GM21619 (cell line): ENCODE measurements around the gene TAF11L14.
"Not testable (repeated sequence)": the region's sequence is repeated elsewhere in the genome, so short reads cannot be mapped to it uniquely, and the experiment has no call there.

Experiments used
- ATAC-seq: cut with Tn5 transposase; IDR thresholded peaks from one replicate; pipeline ENCODE4 v1.9.1; 2021; ENCODE audit not compliant: unreplicated experiment

Gene TAF11L14

DNA sequence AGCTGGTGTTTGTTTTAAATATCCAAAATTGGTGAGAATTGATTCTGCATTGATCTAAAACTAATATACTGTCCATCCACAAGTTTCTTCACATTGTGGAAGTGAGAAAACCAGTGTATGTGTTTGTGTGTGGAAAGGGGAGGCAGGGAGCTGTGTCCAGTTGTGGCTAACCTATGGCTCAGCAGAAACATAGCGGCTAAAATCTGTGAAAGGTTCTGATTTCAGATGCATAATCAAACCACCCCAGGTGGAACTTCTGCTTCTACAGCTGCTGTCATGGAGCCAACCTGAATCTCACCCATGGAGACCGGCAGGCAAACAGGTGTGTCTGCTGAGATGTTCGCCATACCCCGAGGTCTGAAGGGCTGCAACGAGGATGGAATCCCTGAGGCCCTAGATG, at the start of gene TAF11L14:
Gene TAF11L14, plus strand, starts transcription at position 301 of the 400 bp plus-strand sequence.
- ATAC-seq: no peak

DNA sequence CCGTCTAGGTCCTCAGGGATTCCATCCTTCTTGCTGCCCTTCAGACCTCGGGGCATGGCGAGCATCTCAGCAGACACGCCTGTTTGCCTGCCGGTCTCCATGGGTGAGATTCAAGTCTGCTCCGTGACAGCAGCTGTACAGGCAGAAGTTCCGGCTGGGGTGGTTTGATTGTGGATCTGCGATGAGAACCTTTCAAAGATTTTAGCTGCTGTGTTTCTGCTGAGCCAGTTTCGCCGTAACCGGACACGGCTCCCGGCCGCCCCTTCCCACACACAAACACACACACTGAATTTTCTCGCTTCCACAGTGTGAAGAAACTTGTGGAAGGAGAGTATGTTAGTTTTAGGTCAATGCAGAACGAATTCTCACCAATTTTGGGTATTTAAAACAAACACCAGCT, 48.6 kb upstream of the TAF11L14 start, which contains the start of gene TAF11L7:
Gene TAF11L7, minus strand, starts transcription at position 101 of the 400 bp plus-strand sequence.
- not testable (repeated sequence) for ATAC-seq

GRCh38 chr5:17590860-17591259, 43.4 kb upstream of the TAF11L14 start, which contains the start of gene TAF11L8:
Gene TAF11L8 (minus strand): TSS chr5:17590960.
- not testable (repeated sequence) for ATAC-seq

- ATAC-seq: not testable (repeated sequence)
These were observed 40.0 kb upstream of the TAF11L14 start, which contains the start of gene TAF11L9 for GRCh38 chr5:17594255-17594654. Gene TAF11L9 (minus strand): TSS chr5:17594394.

DNA sequence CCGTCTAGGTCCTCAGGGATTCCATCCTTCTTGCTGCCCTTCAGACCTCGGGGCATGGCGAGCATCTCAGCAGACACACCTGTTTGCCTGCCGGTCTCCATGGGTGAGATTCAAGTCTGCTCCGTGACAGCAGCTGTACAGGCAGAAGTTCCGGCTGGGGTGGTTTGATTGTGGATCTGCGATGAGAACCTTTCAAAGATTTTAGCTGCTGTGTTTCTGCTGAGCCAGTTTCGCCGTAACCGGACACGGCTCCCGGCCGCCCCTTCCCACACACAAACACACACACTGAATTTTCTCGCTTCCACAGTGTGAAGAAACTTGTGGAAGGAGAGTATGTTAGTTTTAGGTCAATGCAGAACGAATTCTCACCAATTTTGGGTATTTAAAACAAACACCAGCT, 36.5 kb upstream of the TAF11L14 start, which contains the start of gene TAF11L10:
Gene TAF11L10, minus strand, starts transcription at position 101 of the 400 bp plus-strand sequence.
- not testable (repeated sequence) for ATAC-seq

DNA sequence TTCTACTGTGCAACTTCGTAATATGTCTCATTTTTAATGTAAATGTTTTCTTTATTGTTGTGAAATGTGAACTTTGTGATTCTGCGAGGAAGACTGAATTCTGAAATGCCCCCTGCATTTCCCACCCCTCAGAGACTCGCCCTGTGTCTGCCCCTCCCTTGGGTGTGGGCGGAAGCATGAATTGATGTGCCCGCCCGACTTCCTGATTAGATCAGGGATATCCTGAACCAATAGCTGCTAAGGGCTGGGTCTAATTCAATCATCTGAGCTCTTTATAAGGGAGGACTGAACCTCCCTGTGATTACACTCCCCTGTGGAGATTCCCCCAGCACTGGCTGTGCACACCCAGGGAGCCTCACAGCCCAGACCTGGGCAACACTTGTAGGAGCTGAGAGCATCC, 30.4 kb upstream of the TAF11L14 start, which contains the start of gene TAF11L11:
Gene TAF11L11, plus strand, starts transcription at position 304 of the 400 bp plus-strand sequence.
- not testable (repeated sequence) for ATAC-seq

- no peak for ATAC-seq
These were observed 29.3 kb upstream of the TAF11L14 start for GRCh38 chr5:17604951-17605350.

DNA sequence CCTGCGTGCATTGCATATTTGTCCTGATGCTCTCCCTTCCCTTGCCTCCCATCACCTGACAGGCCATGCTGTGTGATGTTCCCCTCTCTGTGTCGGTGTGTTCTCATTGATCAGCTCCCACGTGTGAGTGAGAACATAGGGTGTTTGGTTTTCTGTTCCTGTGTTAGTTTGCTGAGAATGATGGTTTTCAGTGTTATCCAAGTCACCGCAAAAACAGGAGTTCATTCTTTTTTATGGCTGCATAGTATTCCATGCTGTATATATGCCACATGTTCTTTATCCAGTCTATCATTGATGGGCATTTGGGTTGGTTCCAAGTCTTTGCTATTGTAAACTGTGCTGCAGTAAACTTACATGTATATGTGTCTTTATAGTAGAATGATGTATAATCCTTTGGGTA, 26.8 kb upstream of the TAF11L14 start:
- not testable (repeated sequence) for ATAC-seq

GRCh38 chr5:17610092-17610491, 24.2 kb upstream of the TAF11L14 start, which contains the start of gene TAF11L12:
Gene TAF11L12 (plus strand): TSS chr5:17610392.
- ATAC-seq: not testable (repeated sequence)

GRCh38 chr5:17614872-17615605, 19.2 kb upstream of the TAF11L14 start:
- no peak for ATAC-seq

- ATAC-seq: no peak
These were observed 14.9 kb upstream of the TAF11L14 start for GRCh38 chr5:17619354-17619753.

- no peak for ATAC-seq
These were observed 13.6 kb upstream of the TAF11L14 start for GRCh38 chr5:17620627-17621026.

DNA sequence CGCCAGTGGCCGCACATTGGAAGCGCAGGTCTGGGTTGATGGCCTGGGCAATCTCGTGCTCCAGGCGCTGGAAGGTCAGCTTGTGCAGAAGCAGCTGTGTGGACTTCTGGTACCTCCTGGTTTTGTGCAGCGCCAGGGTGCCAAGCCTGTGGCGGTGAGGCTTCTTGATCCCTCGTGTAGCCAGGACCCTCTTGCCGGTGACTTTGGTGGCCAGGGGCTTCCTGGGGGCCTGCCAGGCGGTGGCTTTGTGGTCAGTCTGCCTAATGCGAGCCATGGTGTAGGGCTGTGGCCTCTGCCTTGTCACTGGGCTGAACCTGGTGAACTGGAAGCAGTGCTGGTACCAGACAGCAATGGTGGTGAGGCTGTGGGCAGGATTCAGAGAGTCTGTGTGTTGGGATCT, 8.6 kb upstream of the TAF11L14 start:
- ATAC-seq: no peak

GRCh38 chr5:17631788-17632187, 2.5 kb upstream of the TAF11L14 start, which contains the start of gene TAF11L13:
Gene TAF11L13 (plus strand): TSS chr5:17632088.
- not testable (repeated sequence) for ATAC-seq

DNA sequence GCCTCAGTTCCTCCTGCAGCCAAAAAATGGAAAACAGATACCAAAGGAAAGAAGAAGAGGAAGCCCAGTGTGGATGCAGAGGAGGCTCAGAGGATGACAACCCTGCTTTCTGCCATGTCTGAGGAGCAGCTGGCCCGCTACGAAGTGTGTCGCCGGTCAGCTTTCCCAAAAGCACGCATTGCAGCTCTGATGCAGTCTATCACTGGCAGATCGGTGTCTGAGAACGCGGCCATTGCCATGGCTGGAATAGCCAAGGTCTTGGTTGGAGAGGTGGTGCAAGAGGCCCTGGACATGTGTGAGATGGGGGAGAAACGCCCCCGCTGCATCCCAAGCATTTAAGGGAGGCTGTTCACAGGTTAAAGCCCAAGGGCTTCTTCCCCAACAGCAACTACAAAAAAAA, 15.0 kb downstream of the TAF11L14 start:
- not testable (repeated sequence) for ATAC-seq

DNA sequence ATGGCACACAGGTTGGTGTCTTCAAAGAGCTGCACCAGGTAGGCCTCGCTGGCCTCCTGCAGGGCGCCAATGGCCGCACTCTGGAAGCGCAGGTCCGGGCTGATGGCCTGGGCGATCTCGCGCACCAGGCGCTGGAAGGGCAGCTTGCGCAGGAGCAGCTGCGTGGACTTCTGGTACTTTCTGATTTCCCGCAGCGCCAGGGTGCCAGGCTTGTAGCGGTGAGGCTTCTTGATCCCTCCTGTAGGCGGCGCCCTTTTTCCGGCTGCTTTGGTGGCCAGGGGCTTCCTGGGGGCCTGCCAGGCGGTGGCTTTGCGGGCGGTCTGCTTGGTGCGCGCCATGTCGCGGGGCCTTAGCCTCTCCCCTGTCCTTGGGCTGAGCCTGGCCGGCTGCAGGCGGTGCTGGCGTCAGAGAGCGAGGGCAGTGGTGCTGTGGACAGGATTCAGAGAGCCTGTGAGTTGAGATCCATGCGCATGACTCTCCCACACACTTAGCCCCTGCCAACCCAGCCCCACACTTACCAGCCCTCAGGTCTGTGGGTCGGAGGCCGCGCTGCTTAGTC, 21.0 kb downstream of the TAF11L14 start:
- not testable (repeated sequence) for ATAC-seq

DNA sequence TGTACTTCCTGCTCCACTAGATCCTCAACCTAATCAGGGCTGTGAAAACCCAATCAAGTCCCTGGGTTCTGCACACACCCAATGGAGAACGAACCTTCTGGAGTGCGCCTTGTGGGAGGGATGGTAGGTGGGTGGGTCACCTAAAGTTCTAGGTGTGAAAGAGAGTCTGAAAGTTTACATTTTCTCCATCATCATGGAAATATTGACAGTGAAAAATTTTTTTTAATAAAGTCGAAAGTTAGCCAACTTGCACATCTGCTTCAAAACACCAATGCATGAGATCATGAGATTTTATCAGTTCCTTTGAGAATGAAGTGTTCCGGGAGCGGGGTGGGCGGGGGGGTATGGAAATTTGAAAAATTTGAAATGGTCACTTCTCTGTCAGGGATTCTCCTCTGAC, 21.7 kb downstream of the TAF11L14 start:
- no peak for ATAC-seq

DNA sequence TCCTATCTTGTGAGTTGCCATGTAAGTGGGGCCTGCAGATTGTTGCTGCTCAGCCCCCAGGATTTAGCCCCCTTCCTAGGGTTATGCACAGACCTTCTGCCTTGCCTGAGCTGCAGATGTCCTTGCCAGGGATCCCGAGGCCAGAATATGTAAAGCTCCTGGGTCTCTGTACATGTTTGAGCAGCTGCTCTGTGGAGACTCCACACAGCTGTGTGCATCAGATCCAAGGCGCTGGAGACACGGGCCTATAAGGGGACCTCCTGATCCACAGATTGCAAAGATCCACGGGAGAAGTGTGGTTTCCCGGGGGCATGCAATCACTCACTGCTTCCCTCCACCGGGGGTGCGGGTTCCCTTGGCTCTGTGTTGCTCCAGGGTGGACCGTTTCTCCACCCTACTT, 28.9 kb downstream of the TAF11L14 start:
- no peak for ATAC-seq

DNA sequence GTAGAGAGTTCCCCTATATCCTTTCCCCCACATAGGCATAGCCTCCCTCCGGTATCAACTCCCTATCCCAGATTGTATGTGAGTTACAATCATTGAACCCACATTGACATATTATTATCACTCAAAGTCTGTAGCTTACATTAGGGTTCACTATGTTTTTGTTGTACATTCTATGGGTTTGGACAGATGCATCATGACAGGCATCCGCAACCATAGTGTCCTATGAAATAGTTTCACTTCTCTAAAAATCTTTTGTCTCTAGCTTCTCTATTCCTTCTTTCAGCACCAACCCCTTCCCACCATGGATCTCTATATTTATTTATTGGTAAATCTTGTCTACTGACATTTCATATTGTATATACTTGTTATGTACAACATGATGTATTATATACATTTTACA, 31.6 kb downstream of the TAF11L14 start:
- ATAC-seq: no peak

GRCh38 chr5:17666726-17667235, 32.5 kb downstream of the TAF11L14 start:
- ATAC-seq: no peak

DNA sequence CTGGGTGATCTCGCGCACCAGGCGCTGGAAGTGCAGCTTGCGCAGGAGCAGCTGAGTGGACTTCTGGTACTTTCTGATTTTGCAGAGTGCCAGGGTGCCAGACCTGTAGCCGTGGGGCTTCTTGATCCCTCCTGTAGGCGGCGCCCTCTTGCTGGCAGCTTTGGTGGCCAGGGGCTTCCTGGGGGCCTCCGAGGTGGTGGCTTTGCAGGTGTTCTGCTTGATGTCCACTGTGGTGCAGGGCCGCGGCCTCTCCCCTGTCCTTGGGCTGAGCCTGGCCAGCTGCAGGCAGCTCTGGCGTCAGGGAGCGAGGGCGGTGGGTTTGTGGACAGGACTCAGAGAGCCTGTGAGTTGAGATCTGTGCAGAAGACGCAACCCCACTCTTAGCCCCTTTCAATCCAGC, 36.1 kb downstream of the TAF11L14 start:
- ATAC-seq: no peak
